H1 (cell line): ENCODE results near the gene PKD1L1.

Source experiments
- CTCF ChIP-seq, 3 experiments: IDR thresholded peaks; 1 replicate in 2 of 3; 2 replicates in 1 of 3; pipeline versions ENCODE4 v1.5.1 to v1.6.1; 2011; ENCODE audit warnings: low read length in 3 of 3, mild to moderate bottlenecking in 3 of 3, inconsistent platforms in 2 of 3, low read depth in 1 of 3, moderate library complexity in 1 of 3; ENCODE audit not compliant: insufficient read depth in 1 of 3; ENCODE audit errors: control extremely low read depth in 1 of 3
- EP300 ChIP-seq, 2 experiments: IDR thresholded peaks; 1 replicate in 1 of 2; 2 replicates in 1 of 2; pipeline ENCODE4 v1.6.1; 2011 to 2012; ENCODE audit warnings: low read depth in 2 of 2, low read length in 2 of 2, mild to moderate bottlenecking in 2 of 2, borderline replicate concordance in 1 of 2, inconsistent platforms in 1 of 2, moderate library complexity in 1 of 2
- EZH2 ChIP-seq: fragments of 200-600 bp; sonication (generic); IDR thresholded peaks from 2 replicates; pipeline ENCODE4 v1.7.1; 2012; ENCODE audit warnings: low read depth, mild to moderate bottlenecking, moderate library complexity, low read length, inconsistent platforms; ENCODE audit not compliant: severe bottlenecking
- HDAC6 ChIP-seq: IDR thresholded peaks from one replicate; pipeline ENCODE4 v1.7.1; 2012; ENCODE audit warnings: low read depth, mild to moderate bottlenecking, inconsistent platforms, low read length, moderate library complexity
- TCF12 ChIP-seq: IDR thresholded peaks from 2 replicates; pipeline ENCODE4 v1.6.1; 2011; ENCODE audit warnings: low read depth, mild to moderate bottlenecking, low read length

GRCh38 chr7:47775238-47775637 is 173.0 kb downstream of the PKD1L1 start:
- no peak for TF ChIP-seq CTCF (IDR thresholded peaks at IDR 0.05; ENCODE audit: control extremely low read depth in 1 of 3, insufficient read depth in 1 of 3, low read depth in 1 of 3, low read length in 3 of 3)
- no peak for TF ChIP-seq EZH2
- no peak for TF ChIP-seq TCF12
- no peak for TF ChIP-seq HDAC6
- TF ChIP-seq EP300 (IDR thresholded peaks at IDR 0.05; ENCODE audit: borderline replicate concordance in 1 of 2, low read depth in 2 of 2, low read length in 2 of 2), result no peak
